Mammary epithelial cell (primary cell): ENCODE measurements around the gene GCC2.

Experiments
- CTCF ChIP-seq, 2 donors: IDR thresholded peaks in 1 of 2; conservative IDR thresholded peaks in 1 of 2; 2 replicates each; pipeline ENCODE4 v1.5.1; 2011 to 2012; ENCODE audit warnings: inconsistent platforms in 2 of 2, low read length in 2 of 2, mild to moderate bottlenecking in 2 of 2, control low read depth in 1 of 2, low read depth in 1 of 2; ENCODE audit not compliant: insufficient read depth in 1 of 2; ENCODE audit errors: extremely low read depth in 1 of 2
- EZH2 ChIP-seq: IDR thresholded peaks from 2 replicates; pipeline ENCODE4 v1.6.1; 2012; ENCODE audit warnings: low read length, inconsistent platforms, borderline replicate concordance

GRCh38 chr2:108441712-108442111 is 7.3 kb upstream of the GCC2 start:
- TF ChIP-seq CTCF (conservative IDR thresholded peaks at IDR 0.05 in 1 of 2, IDR thresholded peaks at IDR 0.05 in 1 of 2; ENCODE audit: extremely low read depth in 1 of 2, insufficient read depth in 1 of 2, low read depth in 1 of 2, low read length in 2 of 2) (no peak), EZH2 (no peak)
